Activated CD8-positive, alpha-beta memory T cell treated with anti-CD3 and anti-CD28 coated beads for 36 hours (primary cell): Measurements from ENCODE around the gene ABCG1. TPM values are rescaled to one million over a fixed set of nuclear protein-coding genes. Genes with fewer than 3 reads are reported as not detected.

Source experiments
- CTCF ChIA-PET: fragments of 350-600 bp; sonication (Branson Sonifier 250); formaldehyde crosslinking; loops from one replicate; lab custom pipeline; 2021; ENCODE audit warnings: antibody characterized with exemption; lab: Charles Lee
- POLR2A ChIA-PET: fragments of 350-600 bp; sonication (Branson Sonifier 250); formaldehyde crosslinking; loops from one replicate; lab custom pipeline; 2021; ENCODE audit warnings: antibody characterized with exemption; lab: Charles Lee
- total RNA-seq, 2 experiments: library from RNA; stranded (reverse); gene quantifications; one replicate each; pipeline ENCODE4 v1.2.3, GENCODE V29; 2021

Gene ABCG1
- total RNA-seq, 2 experiments from 2014 or later, result 4.4 to 5.4 TPM

DNA sequence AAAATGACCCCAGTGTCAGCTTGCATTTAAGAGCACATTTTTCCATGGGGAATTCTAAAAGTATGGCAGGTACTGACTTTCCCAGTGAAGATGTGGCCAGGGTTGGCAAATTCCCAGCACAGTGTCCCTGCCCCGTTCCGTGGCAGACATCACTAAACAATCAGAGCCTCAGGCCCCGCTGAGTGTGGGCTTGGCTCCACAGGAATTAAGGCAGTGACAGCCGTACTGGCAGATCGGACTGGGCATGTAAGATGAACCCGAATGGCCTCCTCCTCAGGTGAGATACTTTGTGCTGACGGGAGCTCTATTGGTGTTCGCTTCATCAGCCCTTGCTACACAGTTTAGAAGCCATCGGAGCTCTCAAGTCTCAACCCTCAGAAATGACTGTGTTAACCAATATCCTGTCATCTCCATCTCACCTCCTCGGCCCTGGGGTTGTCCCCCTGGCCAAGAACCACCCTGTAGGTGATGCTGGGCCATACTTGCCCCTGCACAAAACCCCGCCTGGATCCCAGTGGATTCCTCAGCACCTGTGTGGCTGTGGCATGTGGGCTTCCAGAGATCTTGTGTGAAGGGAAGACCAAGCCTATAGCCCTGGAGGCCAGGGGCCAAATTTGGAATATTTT, 29.0 kb upstream of the ABCG1 start:
- ChIA-PET POLR2A (interaction anchor here (0.9 to 3.1 kb wide), 2 partner anchors 30 to 44 kb away, joined by 3 to 16 read pairs; partner anchors contain the start of gene ABCG1), CTCF (interaction anchor here (1.1 to 4.2 kb wide), 3 partner anchors 9 to 69 kb away, joined by 3 to 22 read pairs (median 5); no protein-coding TSS in a partner anchor)

GRCh38 chr21:42190486-42190863, 28.5 kb upstream of the ABCG1 start:
- POLR2A ChIA-PET, result interaction anchor here (1.1 to 1.4 kb wide), 2 partner anchors 29 to 43 kb away, joined by 3 read pairs; no protein-coding TSS in a partner anchor

DNA sequence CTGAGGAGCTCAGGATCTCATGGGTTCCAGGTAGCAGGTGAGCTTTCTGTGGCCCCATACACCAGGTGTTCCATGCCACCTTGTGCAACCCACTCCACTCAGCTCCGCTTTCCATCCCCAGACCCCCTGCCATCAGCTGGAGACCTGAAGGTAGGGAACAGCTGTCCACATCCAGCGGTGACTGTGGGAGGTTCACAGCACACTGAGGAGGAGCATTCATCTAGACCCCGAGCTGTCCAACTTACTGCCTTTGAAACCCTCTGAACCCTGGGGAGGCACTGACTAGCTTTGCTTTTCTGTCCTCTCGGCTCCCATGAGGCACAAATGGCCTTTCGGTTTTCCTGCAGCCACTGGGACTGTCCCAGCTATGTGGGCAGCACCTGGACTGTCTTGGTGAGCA, 27.9 kb upstream of the ABCG1 start:
- POLR2A ChIA-PET, result interaction anchor here (1.1 to 1.4 kb wide), 2 partner anchors 29 to 42 kb away, joined by 3 read pairs; no protein-coding TSS in a partner anchor
- CTCF ChIA-PET, result interaction anchor here (0.8 to 4.2 kb wide), 4 partner anchors 29 to 68 kb away, joined by 3 to 22 read pairs (median 7); partner anchors contain the start of gene ABCG1

More at GRCh38 chr21:42190486-42190863, 28.5 kb upstream of the ABCG1 start:
- CTCF ChIA-PET, result interaction anchor here (1.1 to 4.2 kb wide), 2 partner anchors 47 to 68 kb away, joined by 3 to 22 read pairs; no protein-coding TSS in a partner anchor

DNA sequence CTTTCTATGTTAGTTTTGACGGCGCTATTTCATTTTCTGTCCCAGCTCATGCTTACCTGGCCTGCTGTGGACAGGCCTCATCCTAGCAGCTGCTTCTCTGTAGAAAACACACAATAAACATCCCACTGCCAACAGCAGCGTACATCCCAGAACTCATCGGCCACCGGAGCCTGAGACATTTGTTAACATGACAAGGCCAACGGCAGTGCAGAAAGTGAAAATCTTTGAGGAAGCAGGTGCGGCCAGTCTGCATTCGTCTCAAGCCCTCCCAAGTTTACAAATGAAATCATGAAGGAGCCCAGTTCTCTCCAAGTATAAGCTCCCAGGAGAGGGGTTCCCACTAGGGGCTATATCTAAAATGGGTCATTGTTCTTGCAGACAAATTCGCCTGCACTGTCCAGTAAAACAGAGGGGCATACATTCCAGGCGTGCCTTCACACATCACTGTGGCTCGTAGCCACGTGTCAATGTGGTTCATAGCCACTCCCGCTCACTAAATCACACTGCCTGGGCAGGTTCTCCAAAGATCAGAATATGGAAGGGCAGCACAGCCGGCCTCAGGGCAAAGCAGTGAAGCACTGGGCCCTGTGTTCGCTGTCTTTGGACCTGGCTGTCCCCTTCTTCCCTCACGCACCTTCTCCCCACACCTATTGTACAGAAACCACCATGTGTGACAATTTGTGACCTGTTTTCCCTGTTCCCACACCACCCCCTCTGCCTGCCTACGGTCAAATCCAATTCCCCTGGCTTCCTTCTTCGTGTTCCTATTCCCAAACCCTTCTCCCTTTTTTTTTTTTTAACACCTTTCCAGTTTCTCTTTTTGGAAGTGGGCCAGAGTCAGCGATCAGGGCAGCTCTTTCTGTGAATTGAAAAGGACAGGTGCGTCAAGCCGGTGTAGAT, 27.0 kb upstream of the ABCG1 start:
- POLR2A ChIA-PET, result interaction anchor here (0.6 to 1.5 kb wide), 4 partner anchors 28 to 49 kb away, joined by 3 to 8 read pairs (median 4); no protein-coding TSS in a partner anchor
- CTCF ChIA-PET, result interaction anchor here (0.8 to 2.6 kb wide), 6 partner anchors 28 to 67 kb away, joined by 3 to 11 read pairs (median 5); partner anchors contain the start of gene ABCG1

DNA sequence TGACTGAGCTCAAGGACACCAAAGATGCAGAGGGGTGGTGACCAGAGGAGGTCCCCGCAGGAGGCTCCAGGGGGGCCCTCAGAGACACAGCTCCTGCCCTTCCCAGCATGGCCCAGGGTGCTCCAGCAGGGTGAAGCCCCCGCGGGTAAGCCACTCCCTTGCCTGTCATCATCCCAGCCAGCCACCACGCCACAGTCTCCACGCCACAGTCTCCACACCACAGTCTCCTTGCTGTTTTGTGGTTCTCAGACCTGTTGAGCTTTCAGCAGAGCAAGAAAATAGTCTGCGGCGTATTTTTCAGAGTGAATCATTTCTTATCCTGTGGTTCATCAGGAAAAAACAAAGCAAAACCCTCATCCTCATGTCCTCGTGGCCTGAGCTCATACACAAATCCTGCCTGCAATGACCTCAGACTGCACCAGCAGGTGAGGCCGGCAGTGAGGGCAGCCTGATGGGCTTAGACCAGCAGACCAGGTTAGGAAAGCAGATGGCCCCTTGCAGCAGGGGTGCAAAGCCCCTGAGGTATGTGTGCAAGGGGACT, 25.7 kb upstream of the ABCG1 start:
- POLR2A ChIA-PET, result interaction anchor here (0.8 to 1.5 kb wide), 4 partner anchors 27 to 43 kb away, joined by 3 to 8 read pairs (median 6); no protein-coding TSS in a partner anchor
- CTCF ChIA-PET, result interaction anchor here (1.0 to 2.6 kb wide), 7 partner anchors 19 to 48 kb away, joined by 3 to 11 read pairs (median 4); partner anchors contain the start of gene ABCG1

- CTCF ChIA-PET, result interaction anchor here (1.0 to 2.6 kb wide), 6 partner anchors 19 to 43 kb away, joined by 3 to 11 read pairs (median 4); partner anchors contain the start of gene ABCG1
- POLR2A ChIA-PET, result interaction anchor here (0.8 to 1.5 kb wide), 4 partner anchors 26 to 43 kb away, joined by 3 to 8 read pairs (median 6); no protein-coding TSS in a partner anchor
These were observed 25.2 kb upstream of the ABCG1 start for GRCh38 chr21:42193721-42194120.

- POLR2A ChIA-PET, result interaction anchor here (1.2 kb wide), 1 partner anchor 43 kb away, joined by 5 read pairs; no protein-coding TSS in a partner anchor
- CTCF ChIA-PET, result no interaction called here
These were observed 24.1 kb upstream of the ABCG1 start for GRCh38 chr21:42194863-42195262.

- POLR2A ChIA-PET, result no interaction called here
- CTCF ChIA-PET, result no interaction called here
These were observed 23.4 kb upstream of the ABCG1 start for GRCh38 chr21:42195378-42196031.

GRCh38 chr21:42198929-42199867, 19.7 kb upstream of the ABCG1 start:
- ChIA-PET POLR2A (interaction anchor here (1.4 kb wide), 1 partner anchor 11 kb away, joined by 3 read pairs; no protein-coding TSS in a partner anchor), CTCF (interaction anchor here (0.8 to 1.2 kb wide), 2 partner anchors 11 to 139 kb away, joined by 3 to 5 read pairs; no protein-coding TSS in a partner anchor)

DNA sequence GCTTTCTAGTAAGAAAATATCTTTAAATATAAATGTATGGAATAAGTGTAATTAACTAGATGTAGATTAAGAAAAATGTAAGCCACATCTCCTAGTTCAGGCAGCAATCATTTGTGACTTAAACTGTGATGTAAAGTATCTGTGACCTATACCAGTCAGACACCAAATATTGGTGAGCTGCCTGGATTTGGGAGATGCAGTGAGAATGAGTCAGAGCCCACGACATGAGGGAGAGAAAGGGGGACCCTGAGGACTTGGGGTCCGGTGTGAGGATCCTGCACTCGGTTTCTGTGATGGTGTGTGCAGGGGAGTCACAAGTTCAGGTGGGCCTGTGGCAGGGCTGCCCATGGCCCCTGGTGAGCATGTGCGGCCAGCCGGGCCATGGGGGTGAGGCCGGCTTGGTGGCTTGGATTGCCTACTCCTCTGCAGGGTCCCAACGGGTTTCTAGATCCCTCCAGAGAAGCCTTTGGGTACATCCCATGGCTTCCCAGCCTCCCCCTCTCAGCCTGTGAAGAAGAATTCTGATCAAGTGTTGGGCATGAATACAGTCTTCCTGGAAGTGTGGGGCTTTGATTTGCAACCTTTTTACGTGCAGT, 19.0 kb upstream of the ABCG1 start:
- CTCF ChIA-PET, result no interaction called here
- POLR2A ChIA-PET, result no interaction called here

DNA sequence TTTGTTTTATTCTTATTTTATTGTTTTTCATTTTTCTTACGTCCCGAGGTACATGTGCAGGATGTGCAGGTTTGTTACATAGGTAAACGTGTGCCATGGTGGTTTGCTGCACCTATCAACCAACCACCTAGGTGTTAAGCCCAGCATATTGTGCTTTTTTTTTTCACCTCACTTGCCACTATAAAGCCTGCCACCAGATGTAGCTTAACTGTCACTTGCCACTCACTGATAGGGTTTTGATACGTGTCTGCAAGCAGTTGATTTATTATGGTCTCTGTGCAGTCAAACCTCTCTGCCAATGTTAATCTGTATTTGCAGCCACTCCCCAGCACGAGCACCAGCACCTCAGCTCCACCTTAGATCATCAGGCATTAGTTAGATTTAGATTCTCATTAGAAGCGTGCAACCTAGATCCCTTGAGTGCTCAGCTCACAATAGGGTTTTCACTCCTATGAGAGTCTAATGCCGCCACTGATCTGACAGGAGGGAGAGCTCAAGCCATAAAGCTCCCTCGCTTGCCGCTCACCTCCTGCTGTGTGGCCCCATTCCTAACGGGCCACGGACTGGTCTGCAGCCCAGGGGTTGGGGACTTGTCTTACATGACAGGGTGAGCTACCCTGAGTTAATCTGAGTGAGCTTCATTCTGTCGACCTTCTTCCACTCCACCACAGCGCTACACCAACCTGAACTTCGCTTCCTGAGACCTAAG, 17.9 kb upstream of the ABCG1 start:
- POLR2A ChIA-PET, result no interaction called here

GRCh38 chr21:42201615-42202161, 17.3 kb upstream of the ABCG1 start:
- CTCF ChIA-PET, result interaction anchor here (0.8 to 1.1 kb wide), 3 partner anchors 19 to 37 kb away, joined by 3 read pairs; no protein-coding TSS in a partner anchor
- POLR2A ChIA-PET, result no interaction called here

More for the DNA sequence above, 17.9 kb upstream of the ABCG1 start:
- CTCF ChIA-PET, result interaction anchor here (0.8 to 1.1 kb wide), 3 partner anchors 19 to 38 kb away, joined by 3 read pairs; no protein-coding TSS in a partner anchor

DNA sequence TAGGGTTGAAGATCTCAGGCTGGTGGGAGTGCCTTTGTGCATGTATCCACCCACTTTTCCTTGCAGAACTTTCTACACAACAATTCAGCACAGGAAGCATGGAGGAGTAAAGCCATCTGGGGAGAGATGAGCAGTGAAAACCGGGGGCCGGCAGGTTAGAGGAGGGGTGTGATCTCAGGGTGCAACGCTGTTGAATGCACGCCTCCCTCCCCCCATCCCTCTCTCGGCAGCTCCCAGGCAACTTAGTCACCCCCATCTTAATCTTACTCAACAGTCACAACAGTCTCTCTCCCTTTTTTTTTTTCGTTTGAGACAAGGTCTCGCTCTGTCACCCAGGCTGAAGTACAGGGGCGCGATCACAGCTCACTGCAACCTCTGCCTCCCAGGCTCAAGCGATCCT, 16.6 kb upstream of the ABCG1 start:
- ChIA-PET CTCF (no interaction called here), POLR2A (no interaction called here)

DNA sequence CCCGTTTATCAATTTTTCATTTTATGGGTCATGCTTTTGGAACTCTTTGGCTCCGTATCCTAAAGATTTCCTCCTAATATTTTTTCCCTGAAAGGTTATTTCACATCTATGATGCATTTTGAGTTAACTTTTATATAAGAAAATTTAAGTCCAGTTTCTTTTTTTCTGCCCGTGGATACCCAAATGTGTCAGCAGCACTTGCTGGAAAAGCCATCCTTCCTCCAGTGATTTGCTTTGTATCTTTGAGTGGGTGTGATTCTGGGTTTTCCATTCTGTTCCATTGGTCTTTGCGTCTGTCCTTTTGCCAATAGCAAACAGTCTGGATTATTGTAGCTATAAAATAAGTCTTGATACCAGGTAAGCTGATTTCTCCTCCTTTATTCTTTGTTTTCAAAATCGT, 15.6 kb upstream of the ABCG1 start:
- ChIA-PET POLR2A (no interaction called here), CTCF (no interaction called here)

DNA sequence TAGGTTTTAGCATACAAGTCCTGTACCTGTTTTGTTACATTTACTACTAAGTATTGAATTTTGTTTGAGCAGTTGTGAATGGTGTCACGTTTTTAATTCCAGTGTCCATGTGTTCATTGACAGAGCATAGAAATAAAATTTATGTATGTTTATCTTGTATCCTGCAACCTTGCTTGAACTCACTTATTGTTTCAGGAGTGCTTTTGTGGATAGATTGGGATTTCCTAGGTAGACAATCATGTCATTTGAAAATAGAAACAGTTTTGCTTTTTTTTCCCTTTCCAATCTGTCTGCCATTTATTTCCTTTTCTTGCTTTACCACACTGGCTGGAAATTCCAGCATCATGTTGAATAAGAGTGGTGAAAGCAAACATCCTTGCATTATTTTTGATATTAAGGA, 15.0 kb upstream of the ABCG1 start:
- CTCF ChIA-PET, result no interaction called here
- POLR2A ChIA-PET, result no interaction called here

- POLR2A ChIA-PET, result no interaction called here
- CTCF ChIA-PET, result no interaction called here
These were observed 11.5 kb upstream of the ABCG1 start for GRCh38 chr21:42207426-42207825.
